Left ventricle myocardium inferior (tissue), 1 donor: Measurements from ENCODE around the gene TNFRSF17. TPM values are rescaled to one million over a fixed set of nuclear protein-coding genes. Genes with fewer than 3 reads are reported as not detected.
"Not testable (repeated sequence)": the region's sequence is repeated elsewhere in the genome, so short reads cannot be mapped to it uniquely, and the experiment has no call there.

ENCODE experiments used
- DNase-seq: peaks from one replicate; pipeline ENCODE4 v3.0.0-alpha.2; 2020
- H3K27ac ChIP-seq: fragments of 200-600 bp; replicated peaks from 2 replicates; pipeline ENCODE4 v1.8.0; 2021
- H3K27me3 ChIP-seq: fragments of 200-600 bp; 2 replicates; pipeline ENCODE4 v1.8.0; 2021; ENCODE audit warnings: low read depth
- H3K36me3 ChIP-seq: fragments of 200-600 bp; 2 replicates; pipeline ENCODE4 v1.8.0; 2021
- H3K4me1 ChIP-seq: fragments of 200-600 bp; 2 replicates; pipeline ENCODE4 v1.8.0; 2021
- H3K4me3 ChIP-seq: fragments of 200-600 bp; 2 replicates; pipeline ENCODE4 v1.8.0; 2021; ENCODE audit warnings: mild to moderate bottlenecking, moderate library complexity
- H3K9me3 ChIP-seq: fragments of 200-600 bp; replicated peaks from 2 replicates; pipeline ENCODE4 v1.8.0; 2021
- intact Hi-C: fragments of 100-400 bp; cut with micrococcal nuclease; formaldehyde crosslinking; loops from one replicate; pipeline ENCODE4 v1.11.0; 2022
- total RNA-seq: library from RNA; stranded (reverse); fragmentation: NEBNext Ultra II Directional; extraction: Animal tissue kit (Norgen Biotek cat#: 25700); gene quantifications from one replicate; pipeline ENCODE4 v1.2.1, GENCODE V29; 2021
- TF ChIP-seq, protein P1 (sequence below): fragments of 200-600 bp; IDR thresholded peaks from 2 replicates; pipeline ENCODE4 v1.8.0; 2021; ENCODE audit warnings: antibody characterized with exemption, mild to moderate bottlenecking, borderline replicate concordance
- donor health status: DM: no; HTN: yes; CAD: no; lungs with severe emphysema.

Gene TNFRSF17
- total RNA-seq, 1 donor from 2014 or later, result not detected

DNA sequence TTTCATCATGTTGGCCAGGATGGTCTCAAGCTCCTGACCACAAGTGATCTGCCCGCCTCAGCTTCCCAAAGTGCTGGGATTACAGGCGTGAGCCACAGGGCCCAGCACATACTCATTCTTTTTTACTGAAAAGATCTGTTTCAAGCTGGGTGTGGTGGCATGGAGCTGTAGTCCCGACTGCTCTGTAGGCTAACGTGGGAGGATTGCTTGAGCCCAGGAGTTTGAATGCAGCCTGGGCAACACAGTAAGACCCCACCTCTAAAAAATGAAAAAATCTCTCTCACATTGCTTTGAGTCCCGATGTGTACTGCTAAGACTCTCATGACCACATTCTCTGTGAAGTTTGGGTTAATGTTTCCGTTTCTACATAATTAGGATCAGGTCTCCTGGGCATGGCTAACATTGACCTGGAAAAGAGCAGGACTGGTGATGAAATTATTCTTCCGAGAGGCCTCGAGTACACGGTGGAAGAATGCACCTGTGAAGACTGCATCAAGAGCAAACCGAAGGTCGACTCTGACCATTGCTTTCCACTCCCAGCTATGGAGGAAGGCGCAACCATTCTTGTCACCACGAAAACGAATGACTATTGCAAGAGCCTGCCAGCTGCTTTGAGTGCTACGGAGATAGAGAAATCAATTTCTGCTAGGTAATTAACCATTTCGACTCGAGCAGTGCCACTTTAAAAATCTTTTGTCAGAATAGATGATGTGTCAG lies 2.3 kb downstream of the TNFRSF17 start:
- Histone ChIP-seq H3K36me3 (no peaks in the 10 kb centered on the region), H3K9me3 (no peaks in the 10 kb centered on the region), H3K27ac (no peak overlapping the region), H3K4me3 (no peak overlapping the region), H3K4me1 (no peaks in the 10 kb centered on the region), H3K27me3 (no peaks in the 10 kb centered on the region)
- TF ChIP-seq, protein P1, sequence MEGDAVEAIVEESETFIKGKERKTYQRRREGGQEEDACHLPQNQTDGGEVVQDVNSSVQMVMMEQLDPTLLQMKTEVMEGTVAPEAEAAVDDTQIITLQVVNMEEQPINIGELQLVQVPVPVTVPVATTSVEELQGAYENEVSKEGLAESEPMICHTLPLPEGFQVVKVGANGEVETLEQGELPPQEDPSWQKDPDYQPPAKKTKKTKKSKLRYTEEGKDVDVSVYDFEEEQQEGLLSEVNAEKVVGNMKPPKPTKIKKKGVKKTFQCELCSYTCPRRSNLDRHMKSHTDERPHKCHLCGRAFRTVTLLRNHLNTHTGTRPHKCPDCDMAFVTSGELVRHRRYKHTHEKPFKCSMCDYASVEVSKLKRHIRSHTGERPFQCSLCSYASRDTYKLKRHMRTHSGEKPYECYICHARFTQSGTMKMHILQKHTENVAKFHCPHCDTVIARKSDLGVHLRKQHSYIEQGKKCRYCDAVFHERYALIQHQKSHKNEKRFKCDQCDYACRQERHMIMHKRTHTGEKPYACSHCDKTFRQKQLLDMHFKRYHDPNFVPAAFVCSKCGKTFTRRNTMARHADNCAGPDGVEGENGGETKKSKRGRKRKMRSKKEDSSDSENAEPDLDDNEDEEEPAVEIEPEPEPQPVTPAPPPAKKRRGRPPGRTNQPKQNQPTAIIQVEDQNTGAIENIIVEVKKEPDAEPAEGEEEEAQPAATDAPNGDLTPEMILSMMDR, result no peak
- DNase-seq, result no peak
- intact Hi-C loops, result no loop called here

DNA sequence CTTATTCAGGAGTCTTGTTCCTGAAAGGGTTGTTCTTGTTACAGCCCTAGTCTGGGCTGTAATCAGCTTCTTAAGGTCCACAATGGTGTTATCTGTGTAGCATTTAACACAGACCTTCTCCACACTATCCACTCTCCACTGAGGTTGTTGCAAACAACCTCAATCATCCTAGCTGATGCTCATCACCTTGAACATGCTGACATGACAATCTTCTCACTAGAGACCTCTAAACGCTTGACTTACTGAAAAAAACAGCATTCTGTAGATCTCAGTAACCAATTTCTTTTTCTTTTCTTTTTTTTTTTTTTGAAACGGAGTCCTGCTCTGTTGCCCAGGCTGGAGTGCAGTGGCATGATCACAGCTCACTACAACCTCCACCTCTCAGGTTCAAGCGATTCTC lies 3.6 kb downstream of the TNFRSF17 start:
- intact Hi-C loops, result no loop called here
- Histone ChIP-seq H3K4me3 (no peak overlapping the region), H3K27ac (no peak overlapping the region), H3K4me1 (no peaks in the 10 kb centered on the region), H3K27me3 (no peaks in the 10 kb centered on the region), H3K9me3 (no peaks in the 10 kb centered on the region), H3K36me3 (no peaks in the 10 kb centered on the region)
- TF ChIP-seq, protein P1, result no peak
- no peak for DNase-seq

DNA sequence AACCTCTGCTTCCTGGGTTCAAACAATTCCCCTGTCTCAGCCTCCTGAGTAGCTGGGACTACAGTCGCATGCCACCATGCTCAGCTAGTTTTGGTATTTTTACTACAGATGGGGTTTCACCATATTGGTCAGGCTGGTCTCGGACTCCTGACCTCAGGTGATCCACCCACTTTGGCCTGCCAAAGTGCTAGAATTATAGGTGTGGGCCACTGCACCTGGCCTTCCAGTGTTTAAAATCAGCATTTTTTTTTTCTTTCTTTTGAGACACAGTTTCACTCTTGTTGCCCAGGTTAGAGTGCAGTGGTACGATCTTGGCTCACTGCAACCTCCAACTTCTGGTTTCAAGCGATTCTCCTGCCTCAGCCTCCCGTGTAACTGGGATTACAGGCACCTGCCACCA lies 5.3 kb downstream of the TNFRSF17 start:
- H3K27me3 ChIP-seq, H3K9me3 ChIP-seq, H3K27ac ChIP-seq, H3K4me1 ChIP-seq, H3K4me3 ChIP-seq, intact Hi-C loops, H3K36me3 ChIP-seq, DNase-seq: not testable (repeated sequence)

DNA sequence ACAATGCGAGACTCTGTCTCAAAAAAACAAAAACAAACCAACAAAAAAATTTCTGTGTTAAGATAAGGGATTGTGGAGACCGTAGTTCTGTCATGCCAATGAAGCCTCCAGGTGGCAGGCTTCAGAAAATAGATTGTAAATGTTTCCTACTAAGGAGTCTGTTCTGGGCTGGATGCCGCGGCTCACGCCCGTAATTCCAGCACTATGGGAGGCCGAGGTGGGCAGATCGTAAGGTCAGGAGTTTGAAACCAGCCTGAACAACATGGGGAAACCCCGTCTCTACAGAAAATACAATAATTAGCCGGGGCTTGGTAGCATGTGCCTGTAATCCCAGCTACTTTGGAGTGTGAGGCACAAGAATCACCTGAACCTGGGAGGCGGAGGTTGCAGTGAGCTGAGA lies 7.1 kb downstream of the TNFRSF17 start:
- no peaks in the 10 kb centered on the region for H3K36me3 ChIP-seq
- TF ChIP-seq, protein P1, result peak; percentile 31
- H3K9me3 ChIP-seq, result no peaks in the 10 kb centered on the region
- intact Hi-C loops, result no loop called here
- H3K27ac ChIP-seq, result no peak overlapping the region
- H3K4me1 ChIP-seq, result peaks cover 17% of the 10 kb centered on the region
- no peak for DNase-seq
- no peaks in the 10 kb centered on the region for H3K27me3 ChIP-seq
- no peak overlapping the region for H3K4me3 ChIP-seq

DNA sequence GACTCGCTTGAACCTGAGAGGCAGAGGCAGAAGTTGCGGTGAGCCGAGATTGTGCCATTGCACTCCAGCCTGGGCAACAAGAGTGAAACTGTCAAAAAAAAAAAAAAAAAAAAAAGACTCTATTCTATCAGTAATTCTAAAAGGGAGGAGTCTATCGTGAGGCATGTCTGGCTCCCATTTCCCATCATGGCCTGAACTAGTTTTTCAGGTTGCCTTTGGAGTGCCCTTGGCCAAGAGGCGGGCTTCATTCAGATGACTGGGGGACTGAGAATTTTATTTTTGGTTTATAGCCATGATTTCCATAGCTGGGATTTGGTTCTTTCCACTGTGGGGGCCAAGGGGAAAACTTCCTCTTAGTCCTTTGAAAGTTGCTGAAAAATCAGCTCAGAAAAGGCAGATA lies 8.1 kb downstream of the TNFRSF17 start:
- Histone ChIP-seq H3K27ac (no peak overlapping the region), H3K4me1 (peaks cover 26% of the 10 kb centered on the region), H3K27me3 (no peaks in the 10 kb centered on the region), H3K36me3 (no peaks in the 10 kb centered on the region), H3K4me3 (no peak overlapping the region), H3K9me3 (no peaks in the 10 kb centered on the region)
- TF ChIP-seq, protein P1, result no peak
- intact Hi-C loops, result no loop called here
- DNase-seq, result no peak

DNA sequence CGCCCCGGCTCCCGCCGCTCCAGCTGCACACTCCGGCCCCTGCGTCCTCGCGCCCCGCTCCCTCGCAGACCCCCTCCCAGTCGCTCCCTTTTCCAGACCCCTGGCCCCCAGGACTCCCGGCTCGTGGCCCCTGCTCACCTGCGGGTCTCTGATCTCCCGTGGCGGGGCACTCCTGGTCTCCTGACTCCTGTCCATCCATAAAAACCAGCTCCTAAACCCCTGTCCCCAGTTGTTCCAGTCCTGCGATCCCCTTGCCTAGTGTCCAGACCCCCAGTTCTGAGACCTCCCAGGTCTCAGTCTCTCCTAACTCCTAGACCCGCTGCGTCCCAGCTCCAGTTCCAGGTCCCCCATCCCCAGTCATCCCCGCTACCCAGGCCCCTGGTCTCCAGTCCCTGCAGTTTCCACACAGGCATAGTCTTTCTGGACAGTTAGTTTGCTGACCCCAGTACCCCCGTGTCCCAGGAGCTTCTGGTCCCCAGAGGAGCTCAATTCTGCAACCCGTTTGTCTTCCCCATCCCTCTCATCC lies 11.9 kb downstream of the TNFRSF17 start:
- H3K36me3 ChIP-seq, result no peaks in the 10 kb centered on the region
- no peaks in the 10 kb centered on the region for H3K27me3 ChIP-seq
- peak overlapping the region; percentile 90 for H3K27ac ChIP-seq
- TF ChIP-seq, protein P1, result no peak
- no peak for DNase-seq
- H3K9me3 ChIP-seq, result no peaks in the 10 kb centered on the region
- H3K4me1 ChIP-seq, result peaks cover 33% of the 10 kb centered on the region
- intact Hi-C loops, result no loop called here
- H3K4me3 ChIP-seq, result peak overlapping the region; percentile 93
